HG03045 (cell line): Measurements from ENCODE around the gene OTP.

ENCODE experiments used
- ATAC-seq: cut with Tn5 transposase; IDR thresholded peaks from one replicate; pipeline ENCODE4 v1.9.1; 2021; ENCODE audit warnings: mild to moderate bottlenecking, moderate library complexity; ENCODE audit not compliant: unreplicated experiment

Gene OTP

DNA sequence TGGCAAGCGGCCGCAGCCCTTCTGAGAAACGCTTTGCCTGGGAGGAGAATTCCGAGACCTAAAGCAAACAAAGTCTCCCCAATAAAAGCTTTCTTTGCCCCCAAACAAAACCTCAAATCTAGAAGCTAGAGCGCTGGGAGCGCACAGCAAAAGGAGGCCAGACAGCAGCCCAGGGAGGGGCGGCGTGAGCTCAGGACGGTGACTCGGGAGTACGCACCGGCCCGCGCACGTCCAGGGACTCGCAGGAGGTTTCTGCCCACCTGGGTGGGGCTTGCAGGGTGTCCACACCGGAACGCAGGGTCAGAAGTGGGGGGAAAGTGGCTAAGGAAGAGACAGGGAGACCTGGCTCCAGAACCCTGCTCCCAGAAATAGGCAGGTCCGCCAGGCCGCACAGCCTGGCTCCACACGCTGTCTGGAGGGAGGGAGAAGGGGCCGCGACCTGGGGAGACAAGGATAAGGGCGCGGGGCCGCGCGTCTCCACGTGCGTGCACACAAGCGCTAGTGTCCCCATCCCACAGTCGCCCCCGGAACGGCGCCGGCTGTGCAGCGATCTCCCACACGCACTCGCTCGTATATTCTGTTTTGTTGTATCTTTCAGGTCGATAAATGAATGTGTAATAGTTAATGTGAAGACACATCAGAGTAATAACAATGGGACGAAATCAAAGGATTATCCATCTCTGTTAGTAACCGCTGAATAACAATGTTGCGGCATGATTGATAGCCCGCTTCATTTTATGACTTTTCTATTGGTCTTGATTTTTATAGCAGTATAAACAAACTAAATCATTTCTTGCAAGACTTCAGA, 2.3 kb upstream of the OTP start:
- no peak for ATAC-seq

- no peak for ATAC-seq
These were observed 504 bp upstream of the OTP start for GRCh38 chr5:77638763-77639671.

DNA sequence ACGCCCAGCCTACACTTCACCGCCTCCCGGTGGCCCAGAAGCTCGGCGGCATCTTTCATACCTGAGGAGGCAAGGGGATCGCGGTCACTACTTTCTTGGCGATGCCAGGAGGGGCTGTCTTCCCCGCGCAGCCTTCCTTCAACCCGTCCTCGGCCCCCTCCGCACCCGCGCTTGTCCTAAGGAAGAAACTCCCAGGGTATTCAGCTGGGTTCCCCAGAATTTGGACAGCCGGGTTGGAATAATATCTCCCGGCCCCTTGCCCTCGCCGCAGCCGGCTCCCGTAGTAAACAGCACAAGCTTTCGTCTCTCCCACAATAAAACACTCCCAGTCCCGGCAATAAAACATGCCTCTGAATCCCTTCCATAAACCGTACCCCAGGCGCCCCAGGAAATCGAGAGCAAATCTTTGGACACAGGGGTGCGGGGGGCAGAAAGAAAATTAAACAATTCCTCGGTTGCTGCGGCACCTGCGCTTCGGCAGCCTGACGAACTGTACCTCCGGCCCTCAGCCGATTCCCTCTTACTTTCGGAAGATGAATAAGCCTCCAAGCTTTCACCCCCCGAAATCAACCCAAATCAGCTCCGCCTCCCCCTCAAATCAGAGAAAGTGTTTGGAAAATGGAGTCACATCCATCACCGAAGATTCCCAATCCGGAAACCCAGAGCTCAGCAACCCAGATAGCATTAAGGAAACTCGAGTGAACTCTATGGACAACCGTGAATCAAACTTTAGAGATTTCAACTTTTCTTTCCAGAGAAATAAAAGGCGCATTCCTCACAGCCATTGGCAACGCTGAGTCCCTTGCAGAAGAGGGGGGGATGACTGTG, 1.1 kb downstream of the OTP start:
- ATAC-seq: no peak

DNA sequence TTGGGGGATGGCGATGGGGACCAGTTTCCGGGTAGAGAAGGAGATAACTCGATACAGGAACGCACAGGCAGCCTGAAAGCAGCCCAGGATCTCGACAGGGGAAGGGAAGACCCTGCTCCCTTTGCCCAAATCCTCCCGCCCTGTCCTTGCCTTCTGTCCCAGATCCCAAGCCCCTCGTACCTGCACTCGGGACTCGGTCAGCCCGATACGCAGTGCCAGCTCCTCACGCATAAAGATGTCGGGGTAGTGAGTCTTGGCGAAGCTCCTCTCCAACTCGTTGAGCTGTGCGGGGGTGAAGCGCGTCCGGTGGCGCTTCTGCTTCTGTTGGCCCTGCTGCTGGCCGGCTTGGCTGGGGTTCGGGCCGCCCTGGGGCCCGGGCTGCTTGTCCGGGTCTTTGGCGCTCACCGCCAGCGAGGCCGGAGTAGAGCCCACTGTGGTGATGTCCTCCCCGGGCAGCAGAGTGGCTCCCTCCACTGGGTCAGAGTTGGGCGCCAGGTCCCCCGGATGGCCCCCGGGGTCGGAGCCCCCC, 1.8 kb downstream of the OTP start:
- no peak for ATAC-seq

DNA sequence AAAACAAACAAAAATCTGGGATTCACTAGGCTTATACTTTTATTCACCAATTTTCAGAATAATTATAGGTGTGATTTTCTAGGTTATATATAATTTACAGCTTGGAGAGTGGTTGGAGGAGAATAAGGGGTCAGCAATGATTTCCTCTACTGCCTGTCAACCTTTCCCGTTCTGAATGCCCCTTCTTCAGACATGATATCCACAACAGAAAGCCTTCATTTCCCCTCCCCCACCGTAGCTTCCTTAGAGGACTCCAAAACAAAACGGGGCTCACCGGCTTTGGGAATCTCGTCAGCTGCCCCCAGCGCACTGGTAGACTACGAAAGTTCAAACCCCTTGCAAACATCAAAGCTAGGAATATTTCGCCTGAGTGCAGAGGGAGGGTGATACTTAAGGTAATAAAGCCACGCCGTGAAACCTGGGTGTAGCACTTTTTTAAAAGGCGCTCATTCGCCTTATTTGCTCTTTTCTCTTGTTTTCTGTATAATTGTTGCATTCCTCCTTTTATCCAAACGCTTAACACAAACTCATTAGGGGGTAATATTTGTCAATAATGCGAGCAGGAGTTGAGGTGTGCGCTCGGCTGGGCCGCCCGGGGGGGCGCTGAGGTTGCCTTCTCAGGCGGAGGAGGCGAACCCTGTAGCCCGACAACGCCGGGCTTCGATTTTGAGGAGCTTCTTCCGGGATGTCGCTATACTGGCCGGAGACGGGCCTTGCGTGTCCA, 2.4 kb downstream of the OTP start:
- no peak for ATAC-seq

- no peak for ATAC-seq
These were observed 3.2 kb downstream of the OTP start for GRCh38 chr5:77635067-77635916.

DNA sequence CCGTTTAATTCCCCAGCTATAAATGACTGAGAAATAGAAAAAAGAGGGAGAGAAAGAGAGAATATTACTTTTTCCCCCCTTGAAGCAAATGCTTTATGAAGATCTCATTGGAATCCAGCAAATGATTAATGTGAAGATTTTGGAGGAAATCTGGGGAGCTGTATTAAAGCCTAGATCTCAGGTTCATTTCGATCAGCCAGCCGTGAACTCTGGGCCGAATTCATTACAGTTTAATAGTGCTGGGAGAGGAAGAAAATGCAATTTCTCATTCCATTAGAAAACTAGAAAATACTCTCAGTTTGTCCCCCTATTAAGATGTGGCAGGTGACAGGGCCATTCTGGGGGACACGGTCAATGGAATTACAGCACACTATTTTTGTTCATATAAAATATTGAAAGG, 4.8 kb downstream of the OTP start:
- ATAC-seq: no peak

- no peak for ATAC-seq
These were observed 5.3 kb downstream of the OTP start for GRCh38 chr5:77633207-77633675.

DNA sequence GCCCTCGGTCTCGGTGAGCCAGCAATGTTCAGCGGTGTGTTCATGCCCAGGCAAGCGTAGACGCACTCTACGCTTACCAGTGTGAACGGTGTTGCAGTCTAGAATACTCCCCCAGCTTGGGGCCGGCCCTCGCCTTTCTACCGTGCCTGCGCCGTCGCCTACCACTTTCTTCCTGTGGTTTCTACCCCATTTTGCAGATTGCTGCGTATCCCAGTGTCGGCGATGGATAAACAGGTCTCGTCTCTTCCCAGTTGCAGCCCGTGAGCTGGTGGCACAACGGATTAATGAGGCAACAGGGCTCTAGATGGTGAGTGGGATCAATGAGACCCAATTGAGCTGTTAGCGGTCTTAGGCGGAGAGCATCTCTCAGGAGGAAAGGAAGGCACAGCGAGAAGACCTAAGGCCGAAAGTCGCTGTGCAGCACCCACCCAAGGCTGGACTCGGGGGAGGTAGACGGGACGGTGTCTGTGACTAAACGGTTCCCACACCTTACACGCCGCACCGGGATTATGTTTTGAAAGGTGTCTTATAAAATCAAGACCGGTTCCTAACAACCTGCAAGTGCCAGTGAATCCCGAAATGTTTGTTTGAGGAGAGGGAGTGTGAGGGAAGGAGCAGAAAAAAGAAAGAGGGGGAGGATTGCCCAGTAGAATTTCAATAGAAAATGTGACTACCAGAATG, 5.8 kb downstream of the OTP start:
- ATAC-seq: no peak

DNA sequence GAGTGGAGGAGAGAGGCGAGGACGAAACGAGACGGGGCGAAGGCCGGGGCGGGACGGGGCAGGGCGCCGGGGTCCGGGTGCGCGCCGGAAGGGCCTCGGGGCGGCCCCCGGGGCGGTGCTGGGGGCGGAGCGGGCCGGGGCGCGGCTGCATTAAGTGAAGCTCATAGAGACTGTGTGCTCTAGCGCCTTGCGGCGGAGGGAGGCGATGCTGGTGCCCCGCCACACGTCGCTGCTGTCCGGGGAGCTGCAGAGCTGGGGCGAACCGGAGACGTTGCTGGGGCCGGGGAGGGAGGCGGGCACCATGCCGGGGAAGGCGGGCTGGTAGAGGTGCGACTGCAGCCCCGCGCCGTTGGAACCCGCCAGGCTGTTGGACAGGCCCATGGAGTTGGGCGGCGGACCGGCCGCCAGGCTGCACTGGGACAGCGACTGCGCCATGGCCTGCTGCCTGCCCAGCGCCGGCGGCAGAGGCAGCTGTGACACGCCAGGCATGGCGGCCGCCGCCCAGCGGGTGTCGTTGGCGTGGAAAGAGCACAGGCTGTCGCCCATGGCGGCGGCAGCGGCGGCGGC, 8.3 kb downstream of the OTP start:
- peak; percentile 80 for ATAC-seq

DNA sequence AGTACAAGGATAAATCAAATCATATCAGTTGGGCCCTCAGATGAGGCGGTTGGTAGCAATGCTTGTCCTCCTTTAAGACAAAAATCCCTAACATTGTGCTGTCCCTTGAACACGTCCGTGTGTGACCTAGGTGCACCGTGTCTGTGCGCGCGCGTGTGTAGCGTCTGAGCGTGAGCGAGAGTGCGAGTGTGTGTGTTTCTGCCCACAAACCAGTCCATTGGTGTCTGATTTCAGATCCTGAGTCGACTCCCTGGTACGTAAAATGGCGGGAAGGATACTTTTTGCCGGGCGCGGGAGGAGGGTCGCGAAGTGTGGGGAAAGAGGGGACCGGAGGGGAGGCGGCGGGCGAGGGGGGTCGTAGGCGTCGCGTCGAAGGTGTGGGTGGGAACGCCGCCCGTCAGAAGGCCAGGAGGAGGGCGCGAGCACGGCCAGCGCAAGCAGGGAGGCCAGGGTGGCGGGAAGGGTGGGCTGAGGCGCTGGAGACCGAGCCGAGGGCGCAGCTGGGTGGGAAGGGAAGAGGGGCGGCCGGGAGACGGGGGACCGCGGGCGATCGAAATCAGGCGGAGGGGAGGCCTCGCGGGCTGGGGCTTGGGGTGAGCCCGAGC, 8.9 kb downstream of the OTP start:
- no peak for ATAC-seq

GRCh38 chr5:77628840-77629508, 9.5 kb downstream of the OTP start:
- no peak for ATAC-seq

GRCh38 chr5:77627869-77628674, 10.4 kb downstream of the OTP start:
- no peak for ATAC-seq

DNA sequence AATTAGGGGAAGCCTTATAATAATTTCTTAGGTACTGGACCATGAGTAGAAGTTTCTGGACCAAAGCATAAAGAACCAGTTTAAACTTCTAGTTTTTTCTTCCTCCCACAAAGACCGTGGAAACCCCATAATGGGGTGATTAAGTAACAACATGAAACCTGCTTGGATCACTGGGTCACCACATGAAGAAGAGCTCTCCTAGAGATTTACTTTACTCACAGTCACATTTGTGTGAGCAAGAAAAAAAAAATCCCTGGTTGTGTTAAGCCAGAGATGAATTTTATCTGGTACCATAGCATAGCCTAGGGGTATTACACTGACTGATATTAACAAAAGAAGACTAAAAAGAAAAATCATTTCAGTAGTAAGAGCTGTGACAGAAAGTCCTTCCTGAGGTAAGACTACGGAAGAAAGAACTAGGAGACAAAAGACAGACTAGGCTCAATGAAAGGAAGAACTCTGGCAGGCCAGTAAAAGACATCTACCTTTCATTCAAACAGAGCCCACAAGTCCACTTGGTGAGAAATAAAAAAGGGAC, 15.2 kb downstream of the OTP start:
- ATAC-seq: no peak

- ATAC-seq: no peak
These were observed 17.1 kb downstream of the OTP start for GRCh38 chr5:77621440-77621839.

GRCh38 chr5:77620405-77620804, 18.1 kb downstream of the OTP start:
- ATAC-seq: no peak
